ENCODE results near the gene ETV4.
A peak's percentile ranks its signal among the peaks of the same experiment; 100 is the strongest.

Gene ETV4

DNA sequence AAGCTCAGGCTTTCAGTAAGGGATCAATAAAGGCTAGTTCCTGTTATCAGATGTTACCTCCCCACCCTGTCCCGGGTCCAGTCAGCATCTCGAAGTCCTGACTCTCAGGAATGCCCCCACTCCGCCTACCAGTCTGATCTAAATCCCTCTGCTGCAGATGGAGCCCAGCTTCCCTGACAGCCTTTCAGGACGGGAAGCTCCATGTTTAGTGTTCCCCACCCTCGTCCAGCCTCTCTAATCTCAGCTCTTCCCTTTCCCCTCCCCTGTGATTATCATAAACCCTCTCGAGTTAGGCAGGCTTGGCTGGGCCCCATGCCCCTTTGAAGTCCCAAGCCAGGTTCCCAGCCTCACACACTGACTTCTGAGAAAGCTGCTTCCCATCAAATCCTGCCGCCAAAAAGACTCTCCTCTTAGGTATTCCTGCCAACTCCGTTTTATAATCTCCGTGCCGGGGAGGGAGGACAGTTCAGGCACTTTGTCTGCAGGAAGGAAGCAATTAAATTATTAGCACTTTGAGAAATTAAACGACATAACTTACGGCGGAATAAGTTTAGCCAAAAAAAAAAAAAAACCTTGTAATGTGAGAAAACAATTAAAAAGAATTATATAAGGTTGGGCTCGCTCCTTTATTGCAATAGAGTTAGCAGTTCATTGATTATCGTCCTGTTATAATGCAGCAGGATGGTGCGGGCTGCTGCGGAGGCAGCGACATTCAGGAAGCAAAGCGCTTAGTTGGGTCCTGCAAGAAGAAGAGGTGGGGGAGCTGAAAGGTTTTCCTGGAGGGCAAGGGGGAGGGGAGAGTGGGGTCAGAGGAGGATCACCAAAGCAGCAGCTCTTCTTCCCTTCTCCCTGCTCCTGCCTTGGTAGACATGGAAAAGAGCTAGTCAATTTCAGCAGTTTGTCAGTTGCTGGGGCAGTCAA, 16.8 kb upstream of the ETV4 start:
- DNase-seq, result no peak
- H2BK12ac ChIP-seq (ENCODE audit: low read length in 2 of 2), result no peak overlapping the region
- no peak overlapping the region for H2BK120ac ChIP-seq (ENCODE audit: low read depth, low read length)
- no peaks in the 10 kb centered on the region for H3K36me3 ChIP-seq (ENCODE audit: control insufficient read depth in 1 of 2, insufficient read depth in 2 of 2, low read depth in 1 of 2, low read length in 2 of 2)
- no peak overlapping the region for H2BK15ac ChIP-seq (ENCODE audit: low read depth, poor library complexity, severe bottlenecking)
- H3K27ac ChIP-seq (ENCODE audit: low read length, poor library complexity, severe bottlenecking), result no peak overlapping the region
- H3K18ac ChIP-seq (ENCODE audit: low read depth in 1 of 2, low read length in 2 of 2), result no peak overlapping the region
- H3K9me3 ChIP-seq (ENCODE audit: control insufficient read depth, low read length), result no peaks in the 10 kb centered on the region
- H3K4me2 ChIP-seq (ENCODE audit: low read length, poor library complexity, severe bottlenecking), result no peak overlapping the region
- no peaks in the 10 kb centered on the region for H3K79me1 ChIP-seq (replicated peaks; ENCODE audit: low read length, poor library complexity, severe bottlenecking)
- peaks cover 4% of the 10 kb centered on the region for H3K4me1 ChIP-seq (ENCODE audit: control insufficient read depth, insufficient read depth, low read depth, low read length)
- peaks cover 41 to 45% of the 10 kb centered on the region in 2 experiments for H3K27me3 ChIP-seq (ENCODE audit: control insufficient read depth in 1 of 2, insufficient read depth in 1 of 2, low read length in 2 of 2)
- no peak overlapping the region for H3K14ac ChIP-seq (ENCODE audit: low read length in 2 of 2)
- 14% methylated on average over 12 of the region's 19 CpGs for WGBS
- H4K8ac ChIP-seq (ENCODE audit: low read length), result peak overlapping the region; percentile 39
- no peak overlapping the region for H3K4me3 ChIP-seq (ENCODE audit: insufficient read depth in 1 of 2, low read depth in 1 of 2, low read length in 2 of 2)
- no peak overlapping the region for H3K9ac ChIP-seq (ENCODE audit: low read length)
- H3K4ac ChIP-seq (ENCODE audit: low read depth in 1 of 2, low read length in 2 of 2), result no peak overlapping the region
- no peak overlapping the region for H2AK5ac ChIP-seq (ENCODE audit: low read length, severe bottlenecking)
- H3K23ac ChIP-seq (ENCODE audit: low read length in 2 of 2), result no peak overlapping the region
- no peak overlapping the region for H4K91ac ChIP-seq (ENCODE audit: low read length)
- no peak overlapping the region for H2AFZ ChIP-seq (ENCODE audit: low read depth, low read length)
- H2BK5ac ChIP-seq (ENCODE audit: low read depth, low read length, poor library complexity, severe bottlenecking), result no peak overlapping the region

DNA sequence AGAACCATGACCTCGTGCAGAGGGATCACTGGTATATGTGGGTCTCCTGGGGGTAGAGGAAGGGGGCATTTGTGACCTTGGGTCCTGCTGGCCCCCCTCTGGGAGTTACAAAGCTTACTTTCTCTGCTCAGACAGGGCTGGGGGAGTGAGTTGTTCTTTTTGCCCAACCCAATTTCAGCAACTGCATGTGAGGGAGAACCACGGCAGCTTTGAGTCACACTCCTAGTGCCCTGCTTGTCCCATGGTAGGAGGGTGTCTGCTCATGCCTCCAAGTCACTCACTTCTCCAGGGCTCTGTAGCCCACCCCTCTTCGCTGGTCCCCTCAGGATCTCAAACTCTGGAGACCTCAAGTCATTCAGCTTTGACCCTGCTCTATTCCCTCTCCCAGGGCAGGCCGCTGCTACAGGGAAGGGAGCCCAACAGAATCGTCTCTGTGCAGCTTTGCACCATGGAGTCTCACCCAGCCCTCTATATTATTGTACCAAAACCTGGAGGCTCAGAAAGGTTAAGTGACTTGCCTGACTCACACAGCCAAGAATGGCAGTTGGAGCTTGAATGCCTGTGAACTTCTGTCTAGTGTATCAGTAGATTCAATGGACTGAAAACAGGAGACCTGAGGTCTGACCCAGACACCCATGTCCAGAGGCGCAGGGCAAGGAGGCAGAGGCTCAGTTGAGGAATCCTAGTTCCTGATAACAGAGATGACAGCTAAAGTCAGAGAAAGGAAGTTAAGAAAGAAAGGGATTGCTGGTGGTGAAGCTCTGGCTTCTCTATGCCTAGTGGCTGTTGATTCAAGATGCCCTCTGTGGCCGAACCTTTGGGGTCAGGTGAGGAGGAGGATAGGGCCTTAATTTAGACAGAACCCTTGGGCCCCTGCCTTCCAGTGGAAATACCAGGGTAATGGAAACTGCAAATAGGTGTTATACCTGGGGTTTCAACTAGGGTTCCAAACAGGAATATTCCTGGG, 14.6 kb upstream of the ETV4 start:
- H3K36me3 ChIP-seq (ENCODE audit: control insufficient read depth in 1 of 2, insufficient read depth in 2 of 2, low read depth in 1 of 2, low read length in 2 of 2), result no peaks in the 10 kb centered on the region
- H3K4me1 ChIP-seq (ENCODE audit: control insufficient read depth, insufficient read depth, low read depth, low read length), result peaks cover 6% of the 10 kb centered on the region

DNA sequence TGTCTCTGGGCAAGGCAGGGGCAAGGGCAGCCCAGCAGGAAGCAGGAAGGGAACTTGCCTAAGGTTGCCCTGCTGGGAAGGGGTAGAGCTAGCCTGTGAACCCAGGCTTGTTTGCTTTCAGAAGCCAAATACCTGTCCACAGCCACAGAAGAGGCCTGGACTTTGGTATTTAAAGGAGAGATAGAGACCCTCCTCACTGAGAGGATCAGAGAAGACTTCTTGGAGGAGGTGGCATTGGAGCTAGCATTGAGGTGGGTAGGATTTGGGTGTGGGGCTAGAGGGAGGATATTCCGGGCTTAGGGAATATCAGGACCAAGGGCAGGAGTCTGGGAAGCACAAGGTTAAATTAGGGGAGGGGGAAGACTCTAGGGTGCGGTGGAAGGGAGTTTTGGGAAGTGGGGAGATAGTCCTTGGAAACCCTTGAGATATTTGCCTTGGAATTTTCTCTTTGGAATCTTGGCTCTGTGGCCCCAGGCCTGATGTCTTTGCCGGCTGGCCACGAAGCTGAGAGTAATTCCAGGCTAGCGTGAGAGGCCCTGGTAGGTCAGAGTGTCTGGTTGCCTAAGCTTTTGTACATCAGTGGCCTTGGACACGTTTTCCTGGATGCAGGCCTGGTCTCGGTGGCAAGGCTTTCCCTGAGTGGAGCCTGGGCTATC, 13.1 kb upstream of the ETV4 start:
- H3K36me3 ChIP-seq (ENCODE audit: control insufficient read depth in 1 of 2, insufficient read depth in 2 of 2, low read depth in 1 of 2, low read length in 2 of 2), result no peaks in the 10 kb centered on the region
- H3K9me3 ChIP-seq (ENCODE audit: control insufficient read depth, low read length), result no peaks in the 10 kb centered on the region
- no peak overlapping the region for H4K91ac ChIP-seq (ENCODE audit: low read length)
- no peak overlapping the region for H2AK5ac ChIP-seq (ENCODE audit: low read length, severe bottlenecking)
- H4K8ac ChIP-seq (ENCODE audit: low read length), result no peak overlapping the region
- H3K14ac ChIP-seq (ENCODE audit: low read length in 2 of 2), result no peak overlapping the region
- H3K18ac ChIP-seq (ENCODE audit: low read depth in 1 of 2, low read length in 2 of 2), result peak overlapping the region in 1 of 2 experiments; percentile 46
- H3K27me3 ChIP-seq (ENCODE audit: control insufficient read depth in 1 of 2, insufficient read depth in 1 of 2, low read length in 2 of 2), result peaks cover 34 to 46% of the 10 kb centered on the region in 2 experiments
- no peak for DNase-seq
- peak overlapping the region in 1 of 2 experiments; percentile 2 for H2BK12ac ChIP-seq (ENCODE audit: low read length in 2 of 2)
- H3K4me2 ChIP-seq (ENCODE audit: low read length, poor library complexity, severe bottlenecking), result no peak overlapping the region
- H3K27ac ChIP-seq (ENCODE audit: low read length, poor library complexity, severe bottlenecking), result no peak overlapping the region
- H2BK5ac ChIP-seq (ENCODE audit: low read depth, low read length, poor library complexity, severe bottlenecking), result no peak overlapping the region
- H3K9ac ChIP-seq (ENCODE audit: low read length), result no peak overlapping the region
- no peak overlapping the region for H3K23ac ChIP-seq (ENCODE audit: low read length in 2 of 2)
- no peak overlapping the region for H3K4me3 ChIP-seq (ENCODE audit: insufficient read depth in 1 of 2, low read depth in 1 of 2, low read length in 2 of 2)
- no peaks in the 10 kb centered on the region for H3K79me1 ChIP-seq (replicated peaks; ENCODE audit: low read length, poor library complexity, severe bottlenecking)
- no peak overlapping the region for H2AFZ ChIP-seq (ENCODE audit: low read depth, low read length)
- no peak overlapping the region for H3K4ac ChIP-seq (ENCODE audit: low read depth in 1 of 2, low read length in 2 of 2)
- peaks cover 8% of the 10 kb centered on the region for H3K4me1 ChIP-seq (ENCODE audit: control insufficient read depth, insufficient read depth, low read depth, low read length)
- no peak overlapping the region for H2BK15ac ChIP-seq (ENCODE audit: low read depth, poor library complexity, severe bottlenecking)
- H2BK120ac ChIP-seq (ENCODE audit: low read depth, low read length), result no peak overlapping the region
- WGBS, result 89% methylated on average over 7 of the region's 7 CpGs

More for the DNA sequence above, 14.6 kb upstream of the ETV4 start:
- Histone ChIP-seq H2BK12ac (ENCODE audit: low read length in 2 of 2) (no peak overlapping the region), H2BK5ac (ENCODE audit: low read depth, low read length, poor library complexity, severe bottlenecking) (no peak overlapping the region), H3K9ac (ENCODE audit: low read length) (no peak overlapping the region), H3K27ac (ENCODE audit: low read length, poor library complexity, severe bottlenecking) (no peak overlapping the region), H4K91ac (ENCODE audit: low read length) (no peak overlapping the region), H4K8ac (ENCODE audit: low read length) (no peak overlapping the region), H2AK5ac (ENCODE audit: low read length, severe bottlenecking) (no peak overlapping the region), H2AFZ (ENCODE audit: low read depth, low read length) (no peak overlapping the region), H3K23ac (ENCODE audit: low read length in 2 of 2) (no peak overlapping the region), H3K14ac (ENCODE audit: low read length in 2 of 2) (no peak overlapping the region), H2BK120ac (ENCODE audit: low read depth, low read length) (no peak overlapping the region), H3K4ac (ENCODE audit: low read depth in 1 of 2, low read length in 2 of 2) (no peak overlapping the region), H3K9me3 (ENCODE audit: control insufficient read depth, low read length) (no peaks in the 10 kb centered on the region), H3K4me3 (ENCODE audit: insufficient read depth in 1 of 2, low read depth in 1 of 2, low read length in 2 of 2) (no peak overlapping the region), H3K27me3 (ENCODE audit: control insufficient read depth in 1 of 2, insufficient read depth in 1 of 2, low read length in 2 of 2) (peaks cover 41 to 45% of the 10 kb centered on the region in 2 experiments), H3K4me2 (ENCODE audit: low read length, poor library complexity, severe bottlenecking) (no peak overlapping the region), H3K18ac (ENCODE audit: low read depth in 1 of 2, low read length in 2 of 2) (no peak overlapping the region), H3K79me1 (replicated peaks; ENCODE audit: low read length, poor library complexity, severe bottlenecking) (no peaks in the 10 kb centered on the region), H2BK15ac (ENCODE audit: low read depth, poor library complexity, severe bottlenecking) (no peak overlapping the region)
- WGBS, result 91% methylated on average over 7 of the region's 7 CpGs
- DNase-seq, result no peak
